Cortex of kidney (tissue), 1 donor: ENCODE results near the gene VNN1.
"Not testable (repeated sequence)": the region's sequence is repeated elsewhere in the genome, so short reads cannot be mapped to it uniquely, and the experiment has no call there.

ENCODE experiments used
- DNase-seq: peaks from one replicate; lab custom pipeline; 2025; lab: John Stamatoyannopoulos, UW

VNN1 gene

DNA sequence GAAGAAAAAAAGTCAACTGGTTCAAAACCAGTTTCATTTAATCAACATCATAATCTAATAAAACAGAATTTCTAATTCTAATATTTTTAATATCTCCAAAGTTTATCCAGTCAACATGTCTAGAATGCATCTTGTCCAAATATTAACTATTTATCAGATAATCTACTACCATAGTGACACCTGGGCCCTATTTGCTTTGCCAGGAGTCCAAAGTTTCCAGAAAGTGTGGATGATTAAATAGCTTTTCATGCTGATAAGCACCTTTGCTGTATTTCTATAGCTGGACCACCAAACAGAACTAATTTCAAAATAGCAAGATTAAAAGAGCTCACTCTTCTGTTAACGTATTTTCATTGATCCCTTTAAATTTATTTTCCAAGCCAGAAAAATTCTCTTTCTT is 42.6 kb downstream of the VNN1 start:
- DNase-seq: no peak

DNA sequence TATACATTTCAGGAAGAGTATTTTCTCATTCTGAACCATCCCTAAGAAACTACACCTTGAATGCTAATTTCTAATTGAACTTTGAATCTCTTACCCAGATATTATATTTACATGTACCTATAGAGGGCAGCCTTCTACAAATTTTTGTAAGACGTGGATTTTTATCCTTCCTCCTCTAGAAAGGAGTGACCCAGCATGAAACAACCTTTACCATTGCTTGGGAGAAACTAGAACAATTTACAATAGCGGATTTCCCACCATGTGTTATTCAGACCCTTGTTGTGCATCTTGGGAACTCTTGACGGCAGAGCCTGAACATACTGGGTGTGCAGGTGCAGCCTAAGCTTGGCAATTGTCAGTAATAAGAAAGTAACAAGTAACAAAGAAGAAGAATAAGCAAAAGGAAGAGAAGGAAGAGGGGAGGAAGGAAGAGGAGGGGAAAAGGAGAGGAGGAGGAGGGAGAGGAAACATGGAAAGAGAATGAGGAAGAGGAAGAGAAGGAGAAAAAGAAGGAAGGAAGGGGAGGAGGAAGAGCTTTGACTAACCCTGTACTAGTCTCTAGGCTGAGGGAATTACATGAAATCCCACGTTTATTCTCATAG is 44.1 kb downstream of the VNN1 start:
- no peak for DNase-seq

DNA sequence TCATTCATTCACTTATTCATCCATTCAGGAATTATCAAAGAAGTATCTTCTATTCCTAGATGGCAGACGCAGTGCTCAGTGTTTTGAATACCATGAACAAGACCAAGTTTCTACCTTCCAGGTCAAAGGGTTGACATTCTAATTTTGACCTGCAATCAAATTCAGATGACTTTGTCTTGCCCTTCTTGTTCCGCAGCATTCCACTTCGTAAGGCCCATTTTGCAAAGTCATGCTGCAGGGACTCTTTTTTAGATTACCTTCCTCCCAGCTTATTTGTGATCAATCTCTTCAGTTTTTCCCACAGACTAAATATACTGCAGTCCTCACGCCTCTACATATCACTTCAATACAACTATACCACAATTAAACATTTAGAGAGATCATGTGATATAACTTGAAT is 47.7 kb downstream of the VNN1 start:
- DNase-seq: no peak

- no peak for DNase-seq
Measured at GRCh38 chr6:132664309-132665034, 49.4 kb downstream of the VNN1 start.

DNA sequence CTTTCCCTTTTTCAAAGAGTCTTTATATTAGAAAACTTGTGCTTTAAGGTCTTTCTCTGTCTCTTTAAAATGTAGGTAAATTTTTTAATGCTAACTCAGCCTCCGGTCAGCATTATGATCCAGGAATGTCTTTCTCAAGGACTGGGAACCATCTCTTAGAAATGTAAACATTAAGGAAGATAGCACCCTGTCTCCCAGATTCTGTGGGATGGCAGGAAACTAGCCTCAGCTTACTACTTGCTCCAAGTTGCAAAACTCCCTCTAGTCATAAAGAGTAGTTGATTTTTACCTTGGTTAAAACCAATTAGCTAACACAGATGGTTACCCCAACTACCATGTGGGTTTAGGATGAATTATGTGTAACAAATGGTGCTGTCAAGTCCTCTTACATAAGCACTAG is 50.2 kb downstream of the VNN1 start:
- DNase-seq: no peak

DNA sequence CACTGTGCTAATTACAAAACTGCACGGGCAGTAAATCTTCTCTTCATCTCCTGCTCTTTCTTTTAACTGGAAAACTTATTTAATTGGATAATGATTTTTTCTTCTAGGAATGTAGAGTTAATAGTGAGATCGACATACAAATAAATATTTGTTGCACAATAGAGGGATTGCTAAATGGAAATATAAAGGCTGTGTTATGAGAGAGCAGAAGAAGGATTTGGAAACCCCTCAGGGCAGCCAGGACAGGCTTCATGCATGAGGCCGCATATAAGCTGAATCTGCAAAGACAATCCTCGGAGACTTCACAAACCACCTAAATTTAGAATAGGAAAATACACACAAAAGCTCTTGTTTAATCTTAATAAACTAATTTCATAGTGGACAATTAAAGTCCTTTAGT is 51.9 kb downstream of the VNN1 start:
- DNase-seq: no peak

DNA sequence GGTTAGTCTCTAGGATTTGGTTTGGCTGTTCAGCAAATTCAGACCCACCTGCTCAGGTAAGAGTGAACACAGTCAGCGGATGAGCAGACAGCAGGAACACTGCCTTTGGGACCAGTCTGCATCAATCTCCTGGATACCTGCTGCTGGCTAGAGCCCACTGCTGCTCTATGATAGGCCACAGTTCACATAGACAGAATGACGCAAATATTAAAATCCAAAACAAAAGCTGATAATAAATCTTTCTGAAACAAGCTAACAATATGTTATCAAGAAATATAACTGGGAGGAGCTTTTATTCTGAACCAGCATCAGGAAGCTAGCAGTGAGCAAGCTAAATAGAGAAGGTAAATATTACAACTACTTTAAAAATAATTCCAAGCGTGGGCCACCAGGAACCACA is 54.8 kb downstream of the VNN1 start, which contains the start of gene TAAR1:
Gene TAAR1 (minus strand): TSS at position 101 of the 400 bp plus-strand sequence. CDS start 13,179 bp downstream, outside the sequence.
- DNase-seq: no peak

- DNase-seq: no peak
Measured at GRCh38 chr6:132651062-132651461, 62.8 kb downstream of the VNN1 start.

GRCh38 chr6:132650429-132650828 is 63.4 kb downstream of the VNN1 start:
- no peak for DNase-seq

GRCh38 chr6:132648828-132649227 is 65.0 kb downstream of the VNN1 start:
- no peak for DNase-seq

DNA sequence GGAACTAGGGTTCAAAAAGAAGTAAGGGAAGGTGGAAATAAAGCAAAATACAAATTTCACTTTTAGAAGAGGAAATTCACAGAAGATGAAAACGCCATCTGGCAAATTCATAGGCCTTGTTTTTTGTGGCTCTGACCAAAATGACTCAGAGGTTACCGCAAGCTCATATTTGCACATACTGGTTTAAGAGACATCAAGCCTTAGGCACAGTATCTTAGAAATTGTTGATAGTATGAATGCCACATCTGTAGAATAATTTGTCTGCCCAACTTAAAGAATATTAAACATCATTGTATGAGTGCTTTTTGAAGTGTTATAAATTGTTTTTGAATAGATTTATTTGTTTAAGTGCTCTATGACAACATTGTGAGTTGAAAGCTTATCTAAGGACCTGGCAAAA is 65.5 kb downstream of the VNN1 start:
- no peak for DNase-seq

DNA sequence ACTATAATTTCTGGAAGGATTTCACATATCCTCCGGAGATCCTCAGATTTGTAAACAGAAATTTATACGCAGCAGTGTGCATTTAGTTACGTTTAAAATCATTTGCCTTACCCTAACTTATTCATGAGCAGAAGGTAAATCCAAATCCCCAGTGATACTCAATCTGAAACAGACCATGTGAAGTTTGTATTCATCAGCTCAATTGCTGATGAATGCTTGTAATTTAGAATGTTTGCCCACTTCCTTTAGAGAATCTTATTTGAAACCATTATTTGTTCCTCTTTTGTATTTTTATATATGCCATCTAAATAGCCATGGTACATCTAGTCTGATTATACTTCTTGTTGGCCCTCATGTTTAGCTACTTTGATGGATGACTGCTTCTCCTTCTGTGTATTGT is 70.3 kb downstream of the VNN1 start:
- DNase-seq: no peak

DNA sequence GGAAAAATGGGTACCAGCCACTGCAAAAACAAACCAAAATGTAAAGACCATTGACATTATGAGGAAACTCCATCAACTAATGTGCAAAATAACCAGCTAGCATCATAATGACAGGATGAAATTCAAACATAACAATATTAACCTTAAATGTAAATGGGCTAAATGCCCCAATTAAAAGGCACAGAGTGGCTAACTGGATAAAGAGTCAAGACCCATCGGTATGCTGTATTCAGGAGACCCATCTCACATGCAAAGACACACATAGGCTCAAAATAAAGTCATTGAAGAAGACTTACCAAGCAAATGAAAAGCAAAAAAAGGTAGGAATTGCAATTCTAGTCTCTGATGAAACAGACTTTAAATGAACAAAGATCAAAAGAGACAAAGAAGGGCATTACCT is 76.7 kb downstream of the VNN1 start:
- DNase-seq: not testable (repeated sequence)

- DNase-seq: not testable (repeated sequence)
Measured at GRCh38 chr6:132635906-132636305, 77.9 kb downstream of the VNN1 start.

- DNase-seq: not testable (repeated sequence)
Measured at GRCh38 chr6:132635288-132635687, 78.6 kb downstream of the VNN1 start.

DNA sequence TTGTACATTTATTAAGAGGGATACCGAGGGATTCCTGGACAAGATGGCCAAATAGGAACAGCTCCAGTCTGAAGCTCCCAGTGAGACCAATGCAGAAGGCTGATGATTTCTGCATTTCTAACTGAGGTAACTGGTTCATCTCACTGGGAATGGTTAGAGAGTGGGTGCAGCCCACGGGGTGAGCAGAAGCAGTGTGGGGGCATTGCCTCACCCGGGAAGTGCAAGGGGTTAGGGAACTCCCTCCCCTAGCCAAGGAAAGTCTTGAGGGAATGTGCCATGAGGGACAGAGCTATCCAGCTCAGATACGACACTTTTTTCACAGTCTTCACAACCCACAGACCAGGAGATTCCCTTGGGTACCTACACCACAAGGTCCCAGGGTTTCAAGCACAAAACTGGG is 79.1 kb downstream of the VNN1 start:
- no peak for DNase-seq

DNA sequence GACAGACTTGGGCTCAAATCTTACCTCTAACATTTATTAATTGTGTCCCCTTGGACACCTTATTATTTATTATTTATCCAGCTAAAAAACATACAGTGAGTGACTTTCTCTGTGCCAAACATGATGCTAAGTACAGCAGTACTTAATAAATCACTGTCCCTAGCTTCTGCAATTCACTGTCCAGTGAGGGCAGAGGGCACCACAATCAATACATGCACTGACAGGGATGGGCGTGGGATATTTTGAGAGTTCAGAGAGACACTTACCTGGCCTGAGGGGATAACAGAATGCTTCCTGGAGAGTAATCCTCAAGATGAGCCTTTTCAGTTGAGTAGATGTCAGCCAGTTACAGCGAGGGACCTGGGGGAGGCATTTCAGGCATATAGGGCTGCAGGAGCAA is 80.5 kb downstream of the VNN1 start:
- DNase-seq: no peak
